T-helper 17 cell (primary cell): ENCODE data around the gene FAM174B. TPM values are rescaled to one million over a fixed set of nuclear protein-coding genes. Genes with fewer than 3 reads are reported as not detected.
A peak's percentile ranks its signal among the peaks of the same experiment; 100 is the strongest.

ENCODE experiments used
- ATAC-seq: fragments of 150-1000 bp; cut with Tn5 transposase; 2 replicates; pipeline ENCODE4 v1.10.0; 2021; ENCODE audit warnings: mild to moderate bottlenecking, moderate library complexity
- DNase-seq, 3 donors: peaks; one replicate each; pipeline versions ENCODE4 v3.0.0 to v3.0.0-alpha.2; 2020 to 2021
- H3K9me3 ChIP-seq: one replicate; pipeline ENCODE4 v1.7.0; 2013; ENCODE audit warnings: low read length, mild to moderate bottlenecking; ENCODE audit not compliant: control insufficient read depth, poor library complexity, severe bottlenecking
- H3K27ac Mint-ChIP-seq: one replicate; pipeline ENCODE4 v1.8.0; 2022; ENCODE audit warnings: mild to moderate bottlenecking, moderate library complexity, mixed read lengths
- H3K27me3 Mint-ChIP-seq: one replicate; pipeline ENCODE4 v1.8.0; 2022; ENCODE audit warnings: mixed read lengths
- H3K36me3 Mint-ChIP-seq: one replicate; pipeline ENCODE4 v1.8.0; 2022; ENCODE audit warnings: low read depth, mixed read lengths
- H3K4me1 Mint-ChIP-seq: one replicate; pipeline ENCODE4 v1.8.0; 2022; ENCODE audit warnings: mild to moderate bottlenecking, mixed read lengths
- H3K4me3 Mint-ChIP-seq: one replicate; pipeline ENCODE4 v1.8.0; 2022; ENCODE audit warnings: mild to moderate bottlenecking, moderate library complexity, mixed read lengths
- total RNA-seq, 4 donors: library from RNA in 2 of 4; stranded (reverse) in 2 of 4; gene quantifications; one replicate each; pipeline ENCODE4 v1.2.3 and lab custom pipeline; 2022 to 2026

FAM174B gene
- total RNA-seq, 2 donors from 2014 or later = 3.5 to 4.3 TPM

DNA sequence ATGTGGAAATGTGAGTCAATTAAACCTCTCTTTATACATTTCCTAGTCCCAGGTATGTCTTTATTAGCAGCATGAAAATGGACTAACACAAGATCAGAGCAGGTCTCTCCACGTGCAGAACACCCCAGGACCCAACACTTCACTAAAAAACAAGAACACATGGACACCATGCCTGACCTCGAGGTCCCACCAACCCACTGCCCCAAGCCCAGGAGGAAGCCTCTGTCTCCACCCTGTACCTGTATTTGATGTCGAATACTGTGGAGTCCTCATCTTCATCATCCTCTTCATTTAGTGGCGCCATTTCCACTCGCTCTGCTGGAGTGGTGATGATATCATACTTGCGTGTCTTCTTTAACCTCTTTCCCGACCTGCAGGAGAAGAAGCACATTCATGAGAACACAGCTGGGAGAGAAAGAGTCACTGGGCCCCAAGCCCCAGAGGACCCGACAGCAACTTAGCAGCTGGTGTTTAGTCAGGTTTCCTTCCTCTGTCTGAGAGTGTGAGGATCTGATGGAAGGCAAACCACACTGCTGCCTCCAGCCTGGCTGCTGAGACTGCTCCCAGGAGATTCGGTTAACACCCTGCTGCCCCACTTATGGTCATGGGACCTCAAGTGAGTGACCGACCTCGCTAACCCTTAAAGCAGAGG lies 25.5 kb downstream of the FAM174B start:
- DNase-seq (no peak), ATAC-seq (no peak)
- Mint-ChIP-seq H3K4me1 (peaks cover 7% of the 10 kb centered on the region), H3K4me3 (no peak overlapping the region), H3K27ac (no peak overlapping the region), H3K27me3 (peaks cover 21% of the 10 kb centered on the region), H3K36me3 (no peaks in the 10 kb centered on the region)
- no peaks in the 10 kb centered on the region for H3K9me3 ChIP-seq

DNA sequence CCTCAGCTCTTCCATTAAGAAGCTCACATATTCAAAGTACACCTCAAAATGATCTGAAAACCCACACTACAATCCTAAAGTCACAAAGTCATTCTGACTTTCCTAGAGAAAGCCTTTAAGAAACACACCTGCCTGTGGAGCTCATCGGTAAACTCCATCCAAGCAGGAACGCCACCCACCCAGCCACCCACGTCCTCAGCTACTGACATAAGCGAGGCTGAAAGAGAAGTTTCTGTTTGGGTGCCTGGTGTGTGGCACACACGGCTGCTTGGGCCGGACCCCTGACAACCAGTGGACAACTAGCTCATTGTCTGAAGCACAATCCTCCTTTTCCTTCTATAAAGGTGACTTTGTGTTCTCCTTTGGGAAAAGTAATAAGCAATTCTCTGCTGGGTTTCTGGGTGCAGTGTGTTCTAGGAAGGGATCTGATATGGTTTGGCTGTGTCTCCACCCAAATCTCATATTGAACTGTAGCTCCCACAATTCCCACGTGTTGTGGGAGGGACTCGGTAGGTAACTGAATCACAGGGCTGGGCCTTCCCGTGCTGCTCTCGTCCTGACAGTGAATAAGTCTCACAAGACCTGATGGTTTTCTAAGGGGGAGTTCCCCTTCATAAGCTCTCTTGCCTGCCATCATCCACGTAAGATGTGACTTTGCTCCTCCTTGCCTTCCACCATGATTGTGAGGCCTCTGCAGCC lies 26.1 kb downstream of the FAM174B start:
- no peaks in the 10 kb centered on the region for H3K36me3 Mint-ChIP-seq
- H3K27me3 Mint-ChIP-seq = peaks cover 15% of the 10 kb centered on the region
- ATAC-seq (no peak), DNase-seq (no peak)
- H3K27ac Mint-ChIP-seq = no peak overlapping the region
- no peaks in the 10 kb centered on the region for H3K9me3 ChIP-seq
- peak overlapping the region; percentile 43 for H3K4me3 Mint-ChIP-seq
- H3K4me1 Mint-ChIP-seq = peaks cover 6% of the 10 kb centered on the region

GRCh38 chr15:92627014-92627413 lies 28.6 kb downstream of the FAM174B start:
- Mint-ChIP-seq H3K4me3 (no peak overlapping the region), H3K27ac (no peak overlapping the region), H3K4me1 (peaks cover 6% of the 10 kb centered on the region), H3K36me3 (no peaks in the 10 kb centered on the region), H3K27me3 (peaks cover 10% of the 10 kb centered on the region)
- DNase-seq = no peak
- H3K9me3 ChIP-seq = no peaks in the 10 kb centered on the region
- no peak for ATAC-seq

- Mint-ChIP-seq H3K36me3 (no peaks in the 10 kb centered on the region), H3K27me3 (peaks cover 11% of the 10 kb centered on the region), H3K27ac (no peak overlapping the region), H3K4me3 (no peak overlapping the region), H3K4me1 (peaks cover 6% of the 10 kb centered on the region)
- DNase-seq (no peak), ATAC-seq (peak; percentile 37)
- H3K9me3 ChIP-seq = no peaks in the 10 kb centered on the region
Observed at GRCh38 chr15:92625251-92625980, 30.2 kb downstream of the FAM174B start.

DNA sequence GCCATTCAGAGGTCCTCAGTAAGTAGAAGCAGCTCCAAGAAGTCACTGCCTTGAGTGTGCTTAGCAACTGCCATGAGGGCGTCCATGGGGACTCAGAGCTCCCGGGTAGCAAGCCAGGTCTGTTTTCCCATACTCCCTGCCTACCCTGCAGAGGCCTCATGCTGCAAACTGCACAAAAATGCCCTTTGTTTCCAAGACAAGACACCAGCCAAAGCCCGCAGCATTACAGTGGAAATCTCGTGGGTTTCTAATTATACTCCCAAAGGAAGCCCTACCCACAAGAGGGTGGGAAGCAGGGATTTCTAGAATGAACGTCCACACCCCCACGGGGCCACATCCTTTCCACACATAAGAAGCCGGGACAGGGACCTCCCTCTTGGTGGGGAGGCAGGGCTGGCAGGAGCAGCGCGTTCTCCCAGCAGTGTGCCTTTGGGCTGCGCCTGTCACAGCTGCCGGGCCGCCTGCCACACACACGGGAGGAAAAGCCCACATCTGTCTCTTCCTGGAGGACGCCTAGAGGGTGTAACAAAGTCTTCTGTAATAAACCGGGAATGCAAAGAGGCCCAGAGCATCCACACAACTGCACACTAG lies 31.1 kb downstream of the FAM174B start:
- H3K27me3 Mint-ChIP-seq = peaks cover 11% of the 10 kb centered on the region
- no peaks in the 10 kb centered on the region for H3K9me3 ChIP-seq
- peak overlapping the region; percentile 70 for H3K27ac Mint-ChIP-seq
- no peaks in the 10 kb centered on the region for H3K36me3 Mint-ChIP-seq
- H3K4me1 Mint-ChIP-seq = peaks cover 6% of the 10 kb centered on the region
- no peak overlapping the region for H3K4me3 Mint-ChIP-seq
- ATAC-seq = no peak
- no peak for DNase-seq

DNA sequence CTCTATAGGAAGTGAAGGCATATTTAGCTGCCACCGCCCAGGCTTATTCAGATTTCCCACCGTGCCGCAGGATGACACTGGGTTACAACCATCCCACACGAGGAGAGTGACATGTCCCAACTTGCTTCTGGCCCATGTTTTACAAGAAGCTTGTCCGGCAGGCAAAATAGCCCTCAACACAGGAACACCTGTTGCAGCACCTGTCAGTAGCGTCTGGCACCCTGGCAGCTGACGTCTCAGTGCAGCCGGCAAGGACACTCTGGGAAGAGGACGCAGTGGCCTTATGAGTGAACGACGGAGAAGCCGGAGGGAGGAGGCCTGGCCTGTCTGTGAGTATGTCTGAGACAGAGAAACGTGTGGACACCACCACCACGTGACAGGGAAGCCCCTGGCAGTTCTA lies 32.1 kb downstream of the FAM174B start:
- Mint-ChIP-seq H3K27me3 (peaks cover 11% of the 10 kb centered on the region), H3K4me3 (no peak overlapping the region), H3K27ac (no peak overlapping the region), H3K36me3 (no peaks in the 10 kb centered on the region), H3K4me1 (peaks cover 6% of the 10 kb centered on the region)
- DNase-seq (no peak), ATAC-seq (no peak)
- H3K9me3 ChIP-seq = no peaks in the 10 kb centered on the region

- DNase-seq = no peak
- no peaks in the 10 kb centered on the region for H3K9me3 ChIP-seq
- H3K4me3 Mint-ChIP-seq = peak overlapping the region; percentile 37
- no peaks in the 10 kb centered on the region for H3K36me3 Mint-ChIP-seq
- peaks cover 11% of the 10 kb centered on the region for H3K27me3 Mint-ChIP-seq
- peaks cover 6% of the 10 kb centered on the region for H3K4me1 Mint-ChIP-seq
- H3K27ac Mint-ChIP-seq = peak overlapping the region; percentile 74
- ATAC-seq = peak; percentile 54
Observed at GRCh38 chr15:92621972-92622533, 33.5 kb downstream of the FAM174B start.

GRCh38 chr15:92620991-92621390 lies 34.6 kb downstream of the FAM174B start:
- Mint-ChIP-seq H3K4me3 (no peak overlapping the region), H3K27me3 (peaks cover 11% of the 10 kb centered on the region), H3K27ac (no peak overlapping the region), H3K4me1 (peaks cover 6% of the 10 kb centered on the region), H3K36me3 (no peaks in the 10 kb centered on the region)
- ATAC-seq (no peak), DNase-seq (no peak)
- H3K9me3 ChIP-seq = no peaks in the 10 kb centered on the region

GRCh38 chr15:92619145-92620101 lies 36.2 kb downstream of the FAM174B start:
- Mint-ChIP-seq H3K4me3 (no peak overlapping the region), H3K4me1 (no peaks in the 10 kb centered on the region), H3K27me3 (peaks cover 11% of the 10 kb centered on the region), H3K36me3 (no peaks in the 10 kb centered on the region), H3K27ac (peak overlapping the region; percentile 49)
- no peaks in the 10 kb centered on the region for H3K9me3 ChIP-seq
- DNase-seq (no peak), ATAC-seq (no peak)

DNA sequence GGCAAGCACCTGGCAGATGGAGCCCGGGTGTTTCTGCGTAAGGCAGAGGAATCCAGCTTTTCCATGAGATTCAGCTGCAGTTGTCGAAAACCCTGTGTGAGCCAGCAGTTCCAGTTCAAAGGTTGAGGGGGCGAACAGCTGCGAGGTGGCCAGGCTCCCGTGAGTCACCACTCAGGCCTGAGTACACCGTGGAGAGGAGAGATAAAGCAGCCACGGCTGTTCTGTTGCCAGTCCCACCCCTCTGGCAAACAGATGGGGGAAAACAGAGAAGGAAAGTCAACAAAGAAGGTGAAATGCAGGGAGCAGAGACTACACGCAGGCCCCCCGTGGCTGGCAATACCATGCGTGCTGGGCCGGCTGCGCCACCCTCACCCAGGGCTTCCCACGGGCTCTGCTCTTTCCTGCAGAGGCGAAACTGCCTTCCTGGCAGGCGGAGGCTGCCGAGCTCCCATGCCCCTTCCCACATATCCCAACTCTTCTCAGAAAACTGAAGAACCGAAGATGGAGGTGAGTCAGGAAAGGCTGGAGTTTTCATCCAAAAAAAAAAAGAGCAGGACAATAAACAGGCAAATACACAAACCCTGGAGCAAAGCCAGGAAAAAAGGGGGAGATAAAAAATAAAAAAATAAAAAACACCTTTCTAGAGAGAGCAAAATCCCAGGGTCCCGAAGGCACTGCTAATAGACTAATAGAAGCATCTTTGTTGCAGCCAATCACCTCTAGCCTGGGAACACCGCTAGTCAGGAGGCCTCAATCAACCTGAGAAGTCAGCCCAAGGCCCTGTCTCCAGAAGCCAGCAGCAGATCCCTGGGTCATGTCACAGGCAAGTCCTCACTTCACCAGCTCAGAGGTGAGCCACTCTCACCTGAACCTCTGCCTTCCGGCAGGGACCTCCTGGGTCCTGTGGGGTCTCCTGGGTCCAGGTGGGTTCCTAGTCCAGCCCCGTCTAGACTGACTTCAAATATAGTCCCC lies 37.7 kb downstream of the FAM174B start:
- Mint-ChIP-seq H3K36me3 (no peaks in the 10 kb centered on the region), H3K4me3 (no peak overlapping the region), H3K27me3 (peaks cover 14% of the 10 kb centered on the region), H3K27ac (peak overlapping the region; percentile 63), H3K4me1 (no peaks in the 10 kb centered on the region)
- ATAC-seq (no peak), DNase-seq (no peak)
- no peaks in the 10 kb centered on the region for H3K9me3 ChIP-seq

DNA sequence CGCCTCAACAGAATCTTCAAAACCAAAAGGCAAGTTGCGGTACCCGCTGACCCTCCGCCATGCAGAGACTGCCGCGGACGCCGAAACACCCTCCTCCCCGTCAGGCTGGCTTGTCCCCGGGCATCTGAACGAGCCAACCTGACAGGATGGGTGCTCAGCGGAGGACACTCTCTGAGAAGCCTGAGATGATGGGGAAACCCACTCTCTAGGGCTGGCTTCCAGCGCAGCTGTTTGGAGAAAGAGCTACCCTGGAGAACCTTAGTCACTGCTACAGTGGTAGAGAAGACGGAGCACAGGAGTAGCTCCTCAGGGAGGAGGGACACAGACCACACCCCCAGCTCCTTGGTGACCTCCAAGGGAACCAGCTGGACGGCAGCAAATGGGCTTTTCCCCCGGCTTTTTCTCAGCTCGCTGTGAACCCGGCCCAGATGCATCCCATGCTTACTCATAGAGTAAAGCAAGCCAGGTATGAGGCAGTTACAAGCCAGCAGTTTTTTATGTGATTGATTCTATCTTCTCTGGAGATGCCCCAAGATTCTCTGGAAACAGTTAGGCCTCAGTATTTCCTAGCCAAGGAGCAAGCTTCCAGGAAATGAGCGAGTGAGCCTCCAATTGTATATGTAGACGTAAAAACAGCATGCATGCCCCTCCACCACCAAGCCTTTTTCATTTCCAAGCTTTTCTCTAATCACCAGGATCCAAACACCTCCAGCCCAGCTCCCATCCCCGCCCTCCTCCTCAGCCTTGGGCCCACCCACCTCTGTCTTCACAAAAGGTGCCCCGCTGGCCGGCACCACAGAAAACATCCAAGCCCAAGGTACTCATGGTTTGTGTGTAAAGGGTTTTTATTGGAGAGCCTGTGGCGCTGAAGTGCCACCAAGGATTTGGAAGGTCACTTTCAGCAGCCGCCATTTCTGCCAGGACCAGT lies 38.7 kb downstream of the FAM174B start:
- DNase-seq = no peak
- no peak overlapping the region for H3K4me3 Mint-ChIP-seq
- no peaks in the 10 kb centered on the region for H3K4me1 Mint-ChIP-seq
- no peak for ATAC-seq
- H3K9me3 ChIP-seq = no peaks in the 10 kb centered on the region
- peaks cover 9% of the 10 kb centered on the region for H3K27me3 Mint-ChIP-seq
- H3K27ac Mint-ChIP-seq = no peak overlapping the region
- no peaks in the 10 kb centered on the region for H3K36me3 Mint-ChIP-seq
